CD14-positive monocyte (primary cell): ENCODE measurements around the gene AKT1. TPM values are rescaled to one million over a fixed set of nuclear protein-coding genes. Genes with fewer than 3 reads are reported as not detected.
A peak's percentile ranks its signal among the peaks of the same experiment; 100 is the strongest.

ENCODE experiments used
- DNase-seq, 3 donors: peaks; one replicate each; pipeline ENCODE4 v3.0.0-alpha.2; 2011 to 2022
- H2AFZ ChIP-seq: 2 replicates; pipeline ENCODE4 v1.6.0; 2012; ENCODE audit warnings: mild to moderate bottlenecking, low read depth, low read length, inconsistent platforms; ENCODE audit not compliant: insufficient read depth, poor library complexity, severe bottlenecking
- H3K27ac ChIP-seq, 2 donors: 1 replicate in 1 of 2; 2 replicates in 1 of 2; pipeline ENCODE4 v1.5.1; 2012 to 2013; ENCODE audit warnings: low read length in 2 of 2, control low read depth in 1 of 2, inconsistent platforms in 1 of 2, low read depth in 1 of 2, mild to moderate bottlenecking in 1 of 2
- H3K27me3 ChIP-seq, 2 donors: one replicate each; pipeline versions ENCODE4 v1.6.0 to v1.6.1; 2011 to 2013; ENCODE audit warnings: low read length in 2 of 2; ENCODE audit not compliant: control insufficient read depth in 2 of 2, insufficient read depth in 2 of 2
- H3K36me3 ChIP-seq, 2 donors: replicated peaks in 1 of 2; 1 replicate in 1 of 2; 2 replicates in 1 of 2; pipeline versions ENCODE4 v1.5.1 to v1.6.1; 2012 to 2013; ENCODE audit warnings: low read length in 2 of 2, control low read depth in 1 of 2, inconsistent platforms in 1 of 2, mild to moderate bottlenecking in 1 of 2; ENCODE audit not compliant: insufficient read depth in 2 of 2, control insufficient read depth in 1 of 2
- H3K4me1 ChIP-seq, 2 donors: 1 replicate in 1 of 2; 2 replicates in 1 of 2; pipeline versions ENCODE4 v1.5.1 to v1.6.1; 2012 to 2013; ENCODE audit warnings: low read length in 2 of 2, control low read depth in 1 of 2, inconsistent platforms in 1 of 2, mild to moderate bottlenecking in 1 of 2, moderate library complexity in 1 of 2; ENCODE audit not compliant: insufficient read depth in 2 of 2, control insufficient read depth in 1 of 2
- H3K4me2 ChIP-seq: replicated peaks from 2 replicates; pipeline ENCODE3; 2012; ENCODE audit warnings: low read length, moderate library complexity, mild to moderate bottlenecking; ENCODE audit not compliant: poor library complexity, severe bottlenecking; ENCODE audit errors: extremely low read depth
- H3K4me3 ChIP-seq, 3 experiments: fragments of 200-600 bp in 1 of 3; sonication (generic) in 1 of 3; replicated peaks in 1 of 3; 1 replicate in 2 of 3; 2 replicates in 1 of 3; pipeline ENCODE4 v1.5.1; 2011 to 2013; ENCODE audit warnings: low read length in 3 of 3, mild to moderate bottlenecking in 3 of 3, control low read depth in 2 of 3, low read depth in 2 of 3, inconsistent platforms in 1 of 3, moderate library complexity in 1 of 3
- H3K79me2 ChIP-seq: 2 replicates; pipeline ENCODE4 v1.6.0; 2012; ENCODE audit warnings: mild to moderate bottlenecking, control low read depth, inconsistent platforms, low read length, moderate library complexity; ENCODE audit not compliant: insufficient read depth
- H3K9ac ChIP-seq: 2 replicates; pipeline ENCODE4 v1.6.0; 2017; ENCODE audit warnings: low read length, mild to moderate bottlenecking; ENCODE audit not compliant: insufficient read depth, poor library complexity, severe bottlenecking
- H3K9me3 ChIP-seq, 2 donors: replicated peaks in 1 of 2; 1 replicate in 1 of 2; 2 replicates in 1 of 2; pipeline versions ENCODE4 v1.5.1 to v1.6.1; 2012 to 2013; ENCODE audit warnings: low read length in 2 of 2, control low read depth in 1 of 2; ENCODE audit not compliant: control insufficient read depth in 1 of 2, insufficient read depth in 1 of 2
- H4K20me1 ChIP-seq: 2 replicates; pipeline ENCODE4 v1.6.0; 2012; ENCODE audit warnings: mild to moderate bottlenecking, low read length, control low read depth, moderate library complexity; ENCODE audit not compliant: insufficient read depth
- H3K27ac Mint-ChIP-seq, 7 donors: one replicate each; pipeline ENCODE4 v1.8.0; 2020; ENCODE audit warnings: mild to moderate bottlenecking in 7 of 7, mixed read lengths in 7 of 7, moderate library complexity in 6 of 7, inconsistent platforms in 2 of 7
- H3K27me3 Mint-ChIP-seq, 3 donors: one replicate each; pipeline ENCODE4 v1.8.0; 2021 to 2022; ENCODE audit warnings: low read depth in 3 of 3, mild to moderate bottlenecking in 3 of 3, mixed read lengths in 3 of 3, moderate library complexity in 3 of 3, inconsistent platforms in 1 of 3
- H3K36me3 Mint-ChIP-seq, 2 donors: one replicate each; pipeline ENCODE4 v1.8.0; 2020; ENCODE audit warnings: mixed read lengths in 2 of 2, inconsistent platforms in 1 of 2, mild to moderate bottlenecking in 1 of 2
- H3K4me1 Mint-ChIP-seq: one replicate; pipeline ENCODE4 v1.8.0; 2020; ENCODE audit warnings: mild to moderate bottlenecking, mixed read lengths
- H3K4me3 Mint-ChIP-seq, 2 donors: one replicate each; pipeline ENCODE4 v1.8.0; 2020; ENCODE audit warnings: mild to moderate bottlenecking in 2 of 2, mixed read lengths in 2 of 2, moderate library complexity in 1 of 2
- H3K9me3 Mint-ChIP-seq, 7 donors: one replicate each; pipeline ENCODE4 v1.8.0; 2020 to 2022; ENCODE audit warnings: mixed read lengths in 7 of 7, mild to moderate bottlenecking in 6 of 7, moderate library complexity in 6 of 7, inconsistent platforms in 2 of 7
- WGBS: methylation state at CpG from one replicate; pipeline ENCODE4 v1.1.5; 2013; ENCODE audit warnings: missing lambda C conversion rate; ENCODE audit not compliant: insufficient coverage; 5-methylcytosine and 5-hydroxymethylcytosine counted together
- intact Hi-C, 2 donors: fragments of 100-400 bp; cut with micrococcal nuclease; formaldehyde crosslinking; loops; one replicate each; pipeline versions ENCODE4 v1.15.0 to v1.15.1; 2023
- polyA plus RNA-seq, 3 donors: library from polyadenylated mRNA; depleted of rRNA in 1 of 3; unstranded in 2 of 3; stranded (reverse) in 1 of 3; fragments of 300-500 nt in 2 of 3; fragments of >200 nt in 1 of 3; fragmentation: Illumina TruSeq in 2 of 3; gene quantifications; 1 replicate in 2 of 3; 2 replicates in 1 of 3; pipeline ENCODE4 v1.2.3, GENCODE V29; 2012 to 2021
- TF ChIP-seq, protein P1 (sequence below): fragments of 200-600 bp; IDR thresholded peaks from one replicate; pipeline ENCODE4 v1.8.0; 2022; ENCODE audit warnings: antibody characterized with exemption, mild to moderate bottlenecking

AKT1 gene
- polyA plus RNA-seq, 3 donors, result 7.2 to 180 (median 26.4) TPM

DNA sequence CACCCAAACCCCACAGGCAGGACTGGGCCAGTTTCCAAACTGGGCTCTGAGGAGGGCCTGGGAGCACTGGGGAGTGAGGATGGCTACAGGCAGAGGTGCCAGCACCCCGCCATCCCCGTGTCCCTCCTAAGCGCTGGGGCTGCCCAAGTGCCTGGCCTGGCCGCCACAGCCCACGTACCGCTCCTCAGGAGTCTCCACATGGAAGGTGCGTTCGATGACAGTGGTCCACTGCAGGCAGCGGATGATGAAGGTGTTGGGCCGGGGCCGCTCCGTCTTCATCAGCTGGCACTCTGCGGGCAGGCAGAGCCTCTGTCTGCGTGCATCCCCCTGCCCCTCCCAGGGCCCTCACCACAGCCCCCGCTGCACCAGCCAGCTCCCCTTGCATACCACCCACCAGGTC lies 19.1 kb downstream of the AKT1 start:
- Mint-ChIP-seq H3K36me3 (peaks cover 26 to 71% of the 10 kb centered on the region in 2 donors), H3K4me3 (no peak overlapping the region), H3K9me3 (peaks cover 0 to 20% (median 5%) of the 10 kb centered on the region in 7 donors), H3K27me3 (no peaks in the 10 kb centered on the region), H3K4me1 (no peaks in the 10 kb centered on the region), H3K27ac (peak overlapping the region in 1 of 7 donors; percentile 63)
- H3K4me3 ChIP-seq, result no peak overlapping the region
- TF ChIP-seq, protein P1, sequence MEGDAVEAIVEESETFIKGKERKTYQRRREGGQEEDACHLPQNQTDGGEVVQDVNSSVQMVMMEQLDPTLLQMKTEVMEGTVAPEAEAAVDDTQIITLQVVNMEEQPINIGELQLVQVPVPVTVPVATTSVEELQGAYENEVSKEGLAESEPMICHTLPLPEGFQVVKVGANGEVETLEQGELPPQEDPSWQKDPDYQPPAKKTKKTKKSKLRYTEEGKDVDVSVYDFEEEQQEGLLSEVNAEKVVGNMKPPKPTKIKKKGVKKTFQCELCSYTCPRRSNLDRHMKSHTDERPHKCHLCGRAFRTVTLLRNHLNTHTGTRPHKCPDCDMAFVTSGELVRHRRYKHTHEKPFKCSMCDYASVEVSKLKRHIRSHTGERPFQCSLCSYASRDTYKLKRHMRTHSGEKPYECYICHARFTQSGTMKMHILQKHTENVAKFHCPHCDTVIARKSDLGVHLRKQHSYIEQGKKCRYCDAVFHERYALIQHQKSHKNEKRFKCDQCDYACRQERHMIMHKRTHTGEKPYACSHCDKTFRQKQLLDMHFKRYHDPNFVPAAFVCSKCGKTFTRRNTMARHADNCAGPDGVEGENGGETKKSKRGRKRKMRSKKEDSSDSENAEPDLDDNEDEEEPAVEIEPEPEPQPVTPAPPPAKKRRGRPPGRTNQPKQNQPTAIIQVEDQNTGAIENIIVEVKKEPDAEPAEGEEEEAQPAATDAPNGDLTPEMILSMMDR, result no peak
- intact Hi-C loops, result no loop called here
- peaks cover 61 to 87% of the 10 kb centered on the region in 2 donors for H3K36me3 ChIP-seq
- H4K20me1 ChIP-seq, result peaks cover 87% of the 10 kb centered on the region
- H3K79me2 ChIP-seq, result no peaks in the 10 kb centered on the region
- H2AFZ ChIP-seq, result no peak overlapping the region
- H3K9me3 ChIP-seq, result peaks cover 2 to 6% of the 10 kb centered on the region in 2 donors
- no peak overlapping the region for H3K9ac ChIP-seq
- WGBS, result 98% methylated on average over 15 of the region's 15 CpGs
- H3K27me3 ChIP-seq, result no peaks in the 10 kb centered on the region
- H3K27ac ChIP-seq, result no peak overlapping the region
- DNase-seq, result no peak
- H3K4me2 ChIP-seq, result no peak overlapping the region
- no peaks in the 10 kb centered on the region for H3K4me1 ChIP-seq

DNA sequence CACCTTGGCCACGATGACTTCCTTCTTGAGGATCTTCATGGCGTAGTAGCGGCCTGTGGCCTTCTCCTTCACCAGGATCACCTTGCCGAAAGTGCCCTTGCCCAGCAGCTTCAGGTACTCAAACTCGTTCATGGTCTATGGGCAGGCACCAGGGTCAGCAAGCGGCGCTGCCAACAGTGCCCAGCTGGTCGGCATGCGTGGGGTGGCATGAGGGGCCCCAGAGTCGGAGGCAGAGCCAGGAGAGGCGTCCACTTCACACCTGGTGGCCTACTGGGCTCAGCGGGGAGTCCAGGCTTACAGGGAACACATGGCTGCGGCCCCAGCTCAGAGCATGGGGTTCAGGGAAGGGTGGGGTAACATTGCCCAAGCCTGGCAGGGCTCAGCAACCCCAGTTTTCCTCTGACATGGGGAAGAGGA lies 20.5 kb downstream of the AKT1 start:
- H3K4me1 Mint-ChIP-seq, result no peaks in the 10 kb centered on the region
- no peaks in the 10 kb centered on the region for H3K79me2 ChIP-seq
- TF ChIP-seq, protein P1, result no peak
- intact Hi-C loops, result no loop called here
- H3K4me2 ChIP-seq, result no peak overlapping the region
- peaks cover 86% of the 10 kb centered on the region for H4K20me1 ChIP-seq
- no peak overlapping the region for H3K4me3 ChIP-seq
- 97% methylated on average over 13 of the region's 13 CpGs for WGBS
- no peak overlapping the region for H3K9ac ChIP-seq
- H2AFZ ChIP-seq, result no peak overlapping the region
- H3K4me1 ChIP-seq, result no peaks in the 10 kb centered on the region
- no peak overlapping the region for H3K4me3 Mint-ChIP-seq
- H3K36me3 Mint-ChIP-seq, result peaks cover 35 to 75% of the 10 kb centered on the region in 2 donors
- no peak overlapping the region for H3K27ac ChIP-seq
- H3K9me3 Mint-ChIP-seq, result peaks cover 2 to 27% (median 12%) of the 10 kb centered on the region in 7 donors
- H3K27ac Mint-ChIP-seq, result no peak overlapping the region
- no peaks in the 10 kb centered on the region for H3K27me3 ChIP-seq
- DNase-seq, result no peak
- peaks cover 66 to 90% of the 10 kb centered on the region in 2 donors for H3K36me3 ChIP-seq
- H3K27me3 Mint-ChIP-seq, result no peaks in the 10 kb centered on the region
- peaks cover 7 to 11% of the 10 kb centered on the region in 2 donors for H3K9me3 ChIP-seq
